Activated CD4-positive, alpha-beta T cell treated with anti-CD3 and anti-CD28 coated beads, Interleukin-2, amount 10 ng/mL, durations not matched to agents 7 days and 5 days (primary cell): ENCODE data around the gene TBC1D1. TPM values are rescaled to one million over a fixed set of nuclear protein-coding genes. Genes with fewer than 3 reads are reported as not detected.

Experiments used
- CTCF ChIA-PET: fragments of 350-600 bp; sonication (Branson Sonifier 250); formaldehyde crosslinking; loops from one replicate; lab custom pipeline; 2021; ENCODE audit warnings: antibody characterized with exemption; lab: Charles Lee
- POLR2A ChIA-PET: fragments of 350-600 bp; sonication (Branson Sonifier 250); formaldehyde crosslinking; loops from one replicate; lab custom pipeline; 2021; ENCODE audit warnings: antibody characterized with exemption; lab: Charles Lee
- DNase-seq: peaks from one replicate; pipeline ENCODE4 v3.0.0-alpha.2; 2020
- H3K27ac Mint-ChIP-seq: one replicate; pipeline ENCODE4 v1.8.0; 2021; ENCODE audit warnings: mild to moderate bottlenecking, moderate library complexity, mixed read lengths
- H3K27me3 Mint-ChIP-seq: one replicate; pipeline ENCODE4 v1.8.0; 2021; ENCODE audit warnings: mixed read lengths
- H3K36me3 Mint-ChIP-seq: one replicate; pipeline ENCODE4 v1.8.0; 2021; ENCODE audit warnings: low read depth, mixed read lengths
- H3K4me1 Mint-ChIP-seq: one replicate; pipeline ENCODE4 v1.8.0; 2021; ENCODE audit warnings: mixed read lengths
- H3K4me3 Mint-ChIP-seq: one replicate; pipeline ENCODE4 v1.8.0; 2021; ENCODE audit warnings: mild to moderate bottlenecking, moderate library complexity, mixed read lengths
- H3K9me3 Mint-ChIP-seq: one replicate; pipeline ENCODE4 v1.8.0; 2021; ENCODE audit warnings: mixed read lengths
- total RNA-seq, 2 experiments: library from RNA; stranded (reverse); gene quantifications; one replicate each; pipeline ENCODE4 v1.2.3, GENCODE V29; 2021

Gene TBC1D1
- total RNA-seq, 2 experiments from 2014 or later = 73.9 to 99.1 TPM

- ChIA-PET CTCF (interaction anchor here (1.4 kb wide), 1 partner anchor 12 kb away, joined by 3 read pairs; no protein-coding TSS in a partner anchor), POLR2A (no interaction called here)
- Mint-ChIP-seq H3K4me1 (peaks cover 17% of the 10 kb centered on the region), H3K36me3 (peaks cover 19% of the 10 kb centered on the region), H3K27me3 (no peaks in the 10 kb centered on the region), H3K27ac (no peak overlapping the region), H3K9me3 (no peaks in the 10 kb centered on the region), H3K4me3 (no peak overlapping the region)
- no peak for DNase-seq
These were observed 55.8 kb downstream of the TBC1D1 start for GRCh38 chr4:37946503-37947179.

DNA sequence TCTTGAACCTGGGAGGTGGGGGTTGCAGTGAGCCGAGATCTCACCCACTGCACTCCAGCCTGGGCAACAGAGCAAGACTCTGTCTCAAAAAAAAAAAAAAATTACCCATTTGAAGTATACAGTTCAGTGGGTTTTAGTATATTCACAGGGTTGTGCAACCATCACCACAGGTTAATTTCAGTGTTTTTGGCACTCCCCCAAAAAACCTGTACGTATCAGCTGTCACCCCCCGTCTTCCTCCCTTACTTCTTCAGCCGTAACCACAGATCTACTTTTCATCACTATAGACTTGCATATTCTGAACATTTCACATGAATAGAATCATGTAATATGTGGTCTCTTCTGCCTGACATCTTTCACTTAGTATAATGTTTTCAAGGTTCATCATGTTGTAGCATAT lies 57.7 kb downstream of the TBC1D1 start:
- POLR2A ChIA-PET = no interaction called here
- Mint-ChIP-seq H3K36me3 (peaks cover 29% of the 10 kb centered on the region), H3K27me3 (no peaks in the 10 kb centered on the region), H3K4me1 (peaks cover 17% of the 10 kb centered on the region), H3K27ac (no peak overlapping the region), H3K9me3 (no peaks in the 10 kb centered on the region), H3K4me3 (no peak overlapping the region)
- DNase-seq = no peak
- CTCF ChIA-PET = interaction anchor here (0.7 kb wide), 1 partner anchor 14 kb away, joined by 5 read pairs; no protein-coding TSS in a partner anchor

DNA sequence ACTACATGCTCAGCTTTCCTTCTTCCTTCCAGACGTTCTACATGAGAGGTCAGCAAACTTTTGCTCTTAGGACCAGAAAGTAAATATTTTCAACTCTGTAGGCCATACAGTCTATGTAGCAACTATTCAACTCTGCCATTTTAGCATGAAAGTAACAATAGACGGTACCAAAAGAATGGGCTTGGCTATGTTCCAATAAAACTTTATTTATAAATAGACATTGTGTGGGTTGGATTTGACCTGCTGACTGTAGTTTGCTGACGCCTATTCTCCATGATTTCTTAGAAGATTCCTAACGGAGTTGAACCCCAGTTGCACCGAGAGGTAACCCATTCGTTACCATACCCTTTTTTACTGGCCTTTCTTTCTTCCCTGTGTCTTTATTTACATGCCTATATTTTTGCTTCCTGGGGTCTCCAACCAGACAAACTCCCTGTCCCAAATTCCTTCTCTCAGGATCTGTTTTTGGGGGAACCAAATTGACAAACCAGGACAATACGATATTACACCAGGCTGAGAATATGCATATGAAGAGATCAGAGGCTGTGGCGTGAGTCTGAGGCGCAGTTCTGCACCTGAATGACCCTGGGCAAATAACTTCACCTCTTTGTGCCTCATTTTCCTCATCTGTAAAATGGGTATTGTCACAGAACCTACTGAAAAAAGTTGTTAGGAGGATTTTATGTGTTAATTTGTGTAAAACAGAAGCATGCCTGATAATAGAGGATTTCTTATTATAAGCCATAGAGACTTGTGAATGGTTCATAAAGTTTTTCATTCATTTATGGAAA lies 58.9 kb downstream of the TBC1D1 start:
- Mint-ChIP-seq H3K4me1 (peaks cover 22% of the 10 kb centered on the region), H3K9me3 (no peaks in the 10 kb centered on the region), H3K27ac (no peak overlapping the region), H3K4me3 (no peak overlapping the region), H3K27me3 (no peaks in the 10 kb centered on the region), H3K36me3 (peaks cover 33% of the 10 kb centered on the region)
- no peak for DNase-seq
- POLR2A ChIA-PET = no interaction called here
- CTCF ChIA-PET = no interaction called here

- ChIA-PET CTCF (no interaction called here), POLR2A (no interaction called here)
- Mint-ChIP-seq H3K9me3 (no peaks in the 10 kb centered on the region), H3K4me1 (peaks cover 14% of the 10 kb centered on the region), H3K4me3 (no peak overlapping the region), H3K36me3 (peaks cover 29% of the 10 kb centered on the region), H3K27ac (no peak overlapping the region), H3K27me3 (no peaks in the 10 kb centered on the region)
- no peak for DNase-seq
These were observed 60.8 kb downstream of the TBC1D1 start for GRCh38 chr4:37951461-37952352.

DNA sequence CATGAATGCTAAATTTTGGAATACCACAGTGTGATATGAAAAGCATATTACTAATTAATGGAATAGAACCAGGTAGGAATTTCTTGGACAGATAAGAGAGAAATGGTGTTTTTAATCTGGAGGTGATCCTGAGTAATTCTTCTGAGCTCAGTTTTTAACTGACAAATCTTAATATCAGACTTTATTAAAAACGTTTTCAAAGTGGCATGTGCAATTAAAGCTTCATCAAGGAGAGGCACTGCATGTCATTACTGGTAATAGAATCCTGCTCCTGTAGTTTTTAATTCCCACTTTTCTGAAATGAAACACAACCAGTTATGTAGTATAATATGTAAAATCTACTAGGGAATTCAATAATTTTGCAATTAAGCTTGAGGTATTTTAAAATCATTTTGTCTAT lies 62.3 kb downstream of the TBC1D1 start:
- no peaks in the 10 kb centered on the region for H3K9me3 Mint-ChIP-seq
- peaks cover 26% of the 10 kb centered on the region for H3K36me3 Mint-ChIP-seq
- POLR2A ChIA-PET = no interaction called here
- DNase-seq = no peak
- CTCF ChIA-PET = interaction anchor here (1.6 kb wide), 1 partner anchor 14 kb away, joined by 7 read pairs; no protein-coding TSS in a partner anchor
- no peak overlapping the region for H3K4me3 Mint-ChIP-seq
- H3K27me3 Mint-ChIP-seq = no peaks in the 10 kb centered on the region
- H3K27ac Mint-ChIP-seq = no peak overlapping the region
- peaks cover 9% of the 10 kb centered on the region for H3K4me1 Mint-ChIP-seq

GRCh38 chr4:37953620-37954293 lies 62.9 kb downstream of the TBC1D1 start:
- peaks cover 7% of the 10 kb centered on the region for H3K4me1 Mint-ChIP-seq
- H3K9me3 Mint-ChIP-seq = no peaks in the 10 kb centered on the region
- CTCF ChIA-PET = interaction anchor here (1.6 kb wide), 1 partner anchor 13 kb away, joined by 7 read pairs; no protein-coding TSS in a partner anchor
- no peak for DNase-seq
- H3K27me3 Mint-ChIP-seq = no peaks in the 10 kb centered on the region
- no peak overlapping the region for H3K4me3 Mint-ChIP-seq
- POLR2A ChIA-PET = no interaction called here
- H3K27ac Mint-ChIP-seq = no peak overlapping the region
- H3K36me3 Mint-ChIP-seq = peaks cover 26% of the 10 kb centered on the region

DNA sequence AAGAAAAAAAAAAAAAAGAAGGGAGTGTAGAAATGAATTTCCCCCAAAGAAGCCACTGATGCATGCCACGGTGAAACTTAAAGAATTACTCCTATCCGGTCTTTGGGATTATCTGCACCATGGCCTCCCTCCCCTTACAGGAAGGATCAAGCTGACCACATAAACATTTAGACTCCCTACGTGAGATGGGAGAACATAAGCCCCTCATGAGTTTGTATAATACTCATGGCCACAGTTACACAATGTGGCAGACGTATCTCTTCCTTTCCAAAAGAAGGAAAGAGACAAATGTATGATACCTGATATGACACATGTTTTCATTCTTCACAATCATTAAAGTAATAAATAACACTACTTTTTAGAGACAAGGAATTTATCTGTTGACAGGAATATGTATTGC lies 66.1 kb downstream of the TBC1D1 start:
- CTCF ChIA-PET = no interaction called here
- Mint-ChIP-seq H3K4me1 (peaks cover 7% of the 10 kb centered on the region), H3K27me3 (no peaks in the 10 kb centered on the region), H3K27ac (no peak overlapping the region), H3K36me3 (peaks cover 16% of the 10 kb centered on the region), H3K4me3 (no peak overlapping the region), H3K9me3 (no peaks in the 10 kb centered on the region)
- POLR2A ChIA-PET = no interaction called here
- no peak for DNase-seq

DNA sequence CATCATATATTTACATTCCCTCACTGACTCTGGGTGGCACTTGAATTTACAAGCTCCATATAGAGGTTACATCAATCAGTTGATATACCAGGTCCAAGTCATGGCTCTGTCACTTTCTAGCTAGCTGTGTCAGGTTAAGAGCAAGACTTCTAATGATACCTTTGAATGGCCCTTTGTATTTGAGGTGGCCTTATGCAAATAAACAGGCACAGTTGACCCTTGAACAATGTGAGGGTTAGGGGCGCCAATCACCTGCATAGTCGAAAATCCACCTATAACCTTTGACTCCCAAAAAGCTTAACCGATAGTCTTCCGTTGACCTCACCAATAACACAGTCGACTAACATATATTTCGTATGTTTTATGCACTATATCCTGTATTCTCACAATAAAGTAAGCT lies 68.0 kb downstream of the TBC1D1 start:
- ChIA-PET POLR2A (no interaction called here), CTCF (interaction anchor here (1.2 kb wide), 1 partner anchor 13 kb away, joined by 3 read pairs; no protein-coding TSS in a partner anchor)
- H3K36me3 Mint-ChIP-seq = peaks cover 6% of the 10 kb centered on the region
- no peaks in the 10 kb centered on the region for H3K27me3 Mint-ChIP-seq
- no peak for DNase-seq
- no peak overlapping the region for H3K27ac Mint-ChIP-seq
- no peak overlapping the region for H3K4me3 Mint-ChIP-seq
- no peaks in the 10 kb centered on the region for H3K9me3 Mint-ChIP-seq
- peaks cover 7% of the 10 kb centered on the region for H3K4me1 Mint-ChIP-seq

DNA sequence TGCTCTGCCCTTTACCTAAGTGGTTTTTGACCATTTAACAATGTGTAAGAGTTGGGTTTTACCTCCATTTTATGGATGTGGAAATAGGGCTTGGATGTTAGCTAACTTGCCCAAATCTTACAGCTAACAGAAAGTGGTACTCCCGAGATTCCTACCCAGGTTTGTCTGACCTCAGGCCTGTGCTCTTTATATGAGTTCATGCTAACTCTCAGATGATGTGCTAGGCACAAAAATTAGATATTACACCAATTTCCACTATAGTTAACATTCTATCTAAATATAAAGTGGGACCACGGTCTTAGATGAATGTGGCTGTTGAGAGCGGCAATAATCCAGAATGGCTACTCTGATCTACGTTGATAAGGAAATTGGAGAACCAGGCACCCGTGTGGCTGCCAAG lies 69.2 kb downstream of the TBC1D1 start, which contains the start of gene PTTG2:
Gene PTTG2 (plus strand): TSS at position 301 of the 400 bp plus-strand sequence. CDS start 37 bp downstream, at position 338.
- ChIA-PET POLR2A (no interaction called here), CTCF (interaction anchor here (1.0 kb wide), 1 partner anchor 26 kb away, joined by 3 read pairs; no protein-coding TSS in a partner anchor)
- Mint-ChIP-seq H3K4me1 (peaks cover 2% of the 10 kb centered on the region), H3K27ac (no peak within 1 kb of the TSS), H3K4me3 (no peak within 1 kb of the TSS), H3K27me3 (no peaks in the 10 kb centered on the region), H3K36me3 (peaks cover 2% of the 10 kb centered on the region), H3K9me3 (no peaks in the 10 kb centered on the region)
- DNase-seq = no peak

GRCh38 chr4:37960679-37961450 lies 70.0 kb downstream of the TBC1D1 start:
- no peaks in the 10 kb centered on the region for H3K9me3 Mint-ChIP-seq
- ChIA-PET CTCF (interaction anchor here (1.5 to 2.2 kb wide), 2 partner anchors 13 to 34 kb away, joined by 4 to 5 read pairs; no protein-coding TSS in a partner anchor), POLR2A (no interaction called here)
- H3K4me3 Mint-ChIP-seq = no peak overlapping the region
- H3K27ac Mint-ChIP-seq = no peak overlapping the region
- DNase-seq = no peak
- no peaks in the 10 kb centered on the region for H3K4me1 Mint-ChIP-seq
- H3K36me3 Mint-ChIP-seq = peaks cover 2% of the 10 kb centered on the region
- H3K27me3 Mint-ChIP-seq = no peaks in the 10 kb centered on the region

- H3K9me3 Mint-ChIP-seq = no peaks in the 10 kb centered on the region
- peaks cover 8% of the 10 kb centered on the region for H3K36me3 Mint-ChIP-seq
- ChIA-PET CTCF (interaction anchor here (0.6 kb wide), 1 partner anchor 10 kb away, joined by 3 read pairs; no protein-coding TSS in a partner anchor), POLR2A (no interaction called here)
- H3K4me1 Mint-ChIP-seq = peaks cover 2% of the 10 kb centered on the region
- H3K27me3 Mint-ChIP-seq = no peaks in the 10 kb centered on the region
- H3K27ac Mint-ChIP-seq = no peak overlapping the region
- no peak overlapping the region for H3K4me3 Mint-ChIP-seq
- DNase-seq = no peak
These were observed 74.0 kb downstream of the TBC1D1 start for GRCh38 chr4:37964734-37965457.
